GM18861 (cell line): ENCODE results near the gene ARHGDIB.

Experiments used
- ATAC-seq: cut with Tn5 transposase; IDR thresholded peaks from one replicate; pipeline ENCODE4 v1.9.1; 2021; ENCODE audit not compliant: unreplicated experiment

ARHGDIB gene

DNA sequence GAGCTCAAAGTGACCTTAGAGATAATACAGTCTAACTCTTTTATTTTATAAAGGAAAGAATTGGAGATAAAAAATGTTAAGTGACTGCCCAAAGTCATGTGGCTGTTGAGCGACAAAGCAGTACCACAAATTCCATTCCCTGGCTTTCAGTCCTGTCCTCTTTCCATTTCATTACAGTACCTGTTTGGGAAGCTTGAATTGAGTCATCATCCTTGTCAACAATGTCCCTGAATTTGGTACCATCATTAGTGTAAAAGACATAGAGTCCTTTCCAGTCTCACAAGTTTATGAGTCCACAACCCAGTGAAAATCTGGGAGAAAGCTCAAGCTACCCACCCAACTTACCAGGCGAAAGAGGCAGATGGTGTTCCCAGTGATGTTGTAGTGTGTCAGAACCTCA is 26.9 kb downstream of the ARHGDIB start:
- no peak for ATAC-seq

DNA sequence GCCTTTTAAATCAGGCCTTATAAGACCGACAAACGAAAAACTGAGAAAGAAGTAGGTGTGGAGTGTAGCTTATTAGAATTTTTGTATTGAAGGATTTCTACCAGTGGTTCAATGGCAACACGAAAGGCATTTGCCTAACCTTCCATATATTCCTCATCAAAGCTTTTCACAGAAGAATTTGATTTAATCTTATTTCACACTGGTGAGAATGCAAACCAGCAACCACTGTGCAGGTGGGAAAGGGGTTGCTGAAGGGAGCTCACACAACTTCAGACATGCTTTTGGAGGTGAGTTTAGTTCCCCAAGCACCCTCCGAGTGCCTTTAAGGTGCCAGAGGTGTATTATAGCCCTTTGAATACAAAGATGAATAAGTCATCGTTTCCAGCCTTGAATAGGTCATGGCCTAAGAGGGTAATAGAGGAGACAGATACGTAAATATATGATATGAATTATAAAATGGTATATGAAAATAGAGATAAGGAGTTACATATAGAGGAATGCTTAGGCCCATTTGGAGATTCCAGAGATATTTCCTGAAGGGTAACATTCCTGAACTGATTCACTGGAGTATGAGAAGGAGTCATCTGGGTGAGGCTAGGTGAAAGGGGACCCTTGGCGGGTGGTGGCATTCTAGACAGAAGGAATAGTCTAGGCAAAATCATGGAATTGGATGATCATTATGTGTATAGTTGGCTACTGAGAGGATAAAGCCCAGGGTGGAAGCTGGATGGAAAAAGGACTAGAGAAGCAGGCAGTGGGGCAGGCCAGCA is 29.4 kb downstream of the ARHGDIB start:
- ATAC-seq = no peak

DNA sequence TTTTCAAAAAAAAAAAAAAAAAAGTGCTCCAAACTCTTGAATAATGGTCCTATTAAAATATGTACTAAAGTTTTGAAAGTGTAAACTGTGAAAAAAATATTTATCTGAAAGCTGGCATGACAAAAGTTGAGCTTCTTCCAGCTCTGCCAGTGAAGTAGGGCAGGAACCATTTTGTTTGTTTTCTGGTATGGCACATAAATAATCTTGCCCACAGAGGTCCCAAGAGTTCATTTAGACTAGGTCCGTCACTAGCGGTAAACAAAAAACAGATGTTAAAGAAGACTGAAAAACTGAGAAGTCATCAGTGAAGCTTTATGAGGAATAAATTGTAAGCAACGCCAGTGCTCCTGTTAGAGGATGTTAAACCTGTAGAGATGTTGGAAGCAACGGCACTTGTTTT is 30.0 kb downstream of the ARHGDIB start:
- ATAC-seq = no peak

DNA sequence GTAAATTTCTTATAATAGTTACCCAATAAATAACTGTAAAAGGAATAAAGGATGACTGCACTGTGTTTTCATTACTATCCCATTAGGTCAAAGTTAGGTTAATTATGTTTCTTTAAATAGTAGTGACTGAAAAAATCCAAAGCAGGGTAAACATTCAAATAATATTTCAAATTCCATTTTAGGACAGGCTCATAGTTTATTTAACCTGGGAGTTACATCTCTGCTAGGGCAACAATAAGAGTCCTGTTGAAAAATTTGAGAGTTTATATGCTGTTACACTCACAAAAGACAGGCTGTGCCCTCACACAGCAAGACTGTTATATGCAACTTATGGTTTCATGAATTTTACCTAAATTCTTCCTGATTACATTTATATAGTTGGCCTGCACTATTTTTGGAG is 31.1 kb downstream of the ARHGDIB start:
- ATAC-seq = no peak

DNA sequence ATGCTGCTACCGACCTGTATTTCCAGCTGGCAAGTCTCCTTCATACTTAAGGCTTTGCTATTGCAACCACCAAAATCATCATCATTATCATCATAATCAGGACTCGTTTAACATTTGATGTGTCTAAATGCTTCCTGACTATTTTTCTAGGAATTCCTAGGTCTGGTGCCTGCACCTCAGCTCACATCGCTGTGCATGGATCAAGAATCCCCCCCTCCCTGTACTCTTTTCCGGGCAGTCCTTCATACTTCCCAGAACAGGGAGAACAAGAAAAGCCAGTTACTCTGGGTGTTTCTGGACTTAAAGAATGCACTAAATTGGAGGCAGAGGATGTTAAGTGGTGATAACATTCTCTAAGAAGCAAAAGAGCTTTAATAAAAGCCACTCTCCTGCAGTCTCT is 32.5 kb downstream of the ARHGDIB start:
- ATAC-seq = no peak

DNA sequence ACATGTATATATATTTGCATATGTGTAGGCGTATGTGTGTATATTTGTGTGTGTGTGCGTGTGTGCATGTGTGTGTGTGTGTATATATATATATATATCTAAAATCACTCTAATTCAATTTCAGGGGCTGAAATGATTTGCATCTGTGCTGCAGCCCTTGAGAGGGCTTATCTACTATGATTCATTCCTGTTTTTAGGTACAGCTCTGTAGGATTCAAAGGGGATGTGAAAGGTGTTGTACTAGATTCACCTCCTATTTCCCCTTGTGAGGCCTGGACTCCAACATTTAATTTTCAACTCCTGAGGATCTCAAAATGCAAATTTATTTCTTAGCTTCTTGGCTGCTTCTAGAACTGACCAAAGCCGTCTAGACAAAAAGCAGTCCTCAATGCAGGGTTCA is 34.1 kb downstream of the ARHGDIB start:
- no peak for ATAC-seq

DNA sequence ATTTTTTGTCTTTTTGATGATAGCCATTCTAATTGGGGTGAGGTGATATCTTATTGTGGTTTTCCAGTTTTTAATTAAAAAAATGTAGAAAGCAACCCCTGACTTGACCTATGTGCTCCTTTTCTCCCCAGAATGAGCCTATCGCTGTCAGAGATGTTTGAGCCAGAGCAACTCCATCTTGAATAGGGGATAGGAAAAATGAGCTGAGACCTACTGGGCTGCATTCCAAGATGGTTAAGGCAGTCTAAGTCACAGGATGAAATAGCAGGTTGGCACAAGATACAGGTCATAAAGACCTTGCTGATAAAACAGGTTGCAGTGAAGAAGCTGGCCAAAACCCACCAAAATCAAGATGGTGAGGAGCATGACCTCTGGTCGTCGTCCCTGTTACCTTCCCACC is 36.9 kb downstream of the ARHGDIB start:
- ATAC-seq = no peak

DNA sequence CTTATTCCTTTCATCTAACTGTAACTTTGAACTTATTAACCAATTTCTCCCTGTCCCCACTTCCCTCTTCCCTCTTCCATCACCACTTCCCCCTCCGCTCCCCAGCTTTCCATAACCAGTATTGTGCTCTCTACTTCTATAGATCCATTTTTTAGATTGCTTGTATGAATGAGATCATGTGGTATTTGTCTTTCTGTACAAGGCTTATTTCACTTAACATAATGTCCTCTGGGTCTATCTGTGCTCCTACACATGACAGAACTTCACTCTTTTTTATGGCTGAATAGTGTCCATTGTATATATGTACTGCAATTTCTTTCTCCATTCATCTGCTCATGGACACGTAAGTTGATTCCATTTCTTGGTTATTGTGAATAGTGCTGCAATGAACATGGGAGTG is 37.5 kb downstream of the ARHGDIB start:
- no peak for ATAC-seq

DNA sequence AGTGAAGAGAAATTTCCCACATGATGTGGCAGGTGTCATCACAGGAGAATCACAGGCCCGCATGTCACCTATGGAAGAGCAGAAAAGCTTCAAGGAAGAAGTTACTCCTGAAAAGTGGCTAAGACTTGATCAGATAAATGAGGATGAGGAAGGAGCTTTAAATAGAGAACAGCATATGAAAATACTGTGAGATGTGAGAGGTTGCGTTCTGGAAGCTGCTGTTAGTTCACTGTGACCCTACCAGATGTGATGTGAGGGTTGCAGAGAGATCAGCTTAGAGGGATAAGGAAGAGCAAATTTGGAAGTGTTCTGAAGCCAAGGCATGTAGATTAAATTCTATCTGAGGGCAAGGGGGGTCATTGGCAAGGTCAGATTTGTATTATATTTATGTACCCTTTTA is 40.2 kb downstream of the ARHGDIB start:
- no peak for ATAC-seq

DNA sequence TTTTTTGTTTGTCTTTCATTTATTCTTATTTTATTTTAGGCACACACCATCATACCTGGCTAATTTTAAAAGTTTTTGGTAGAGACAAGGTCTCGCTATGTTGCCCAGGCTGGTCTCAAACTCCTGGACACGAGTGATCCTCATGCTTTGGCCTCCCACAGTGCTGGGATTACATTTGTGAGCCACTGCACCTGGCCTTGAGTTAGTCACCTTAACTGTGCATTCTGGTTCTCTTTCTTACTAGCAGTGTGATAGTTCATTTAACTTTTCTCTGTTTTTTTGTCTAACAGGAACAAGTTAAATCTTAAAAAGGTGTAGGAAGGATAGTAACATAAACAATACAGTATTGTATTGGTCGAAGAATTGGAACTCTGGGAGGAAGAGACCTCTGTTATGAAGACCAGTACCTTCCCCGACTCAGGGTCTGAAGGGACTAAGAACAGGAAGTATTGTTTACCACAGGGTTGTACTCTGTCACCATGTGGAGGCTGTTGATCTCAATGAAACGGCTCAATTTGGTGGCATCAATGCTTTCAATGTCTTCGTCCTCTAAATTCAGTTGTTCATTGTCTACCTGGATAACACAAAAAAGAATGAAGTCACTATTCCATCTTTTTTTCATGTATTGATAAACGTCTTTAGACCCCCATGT is 40.8 kb downstream of the ARHGDIB start:
- no peak for ATAC-seq

DNA sequence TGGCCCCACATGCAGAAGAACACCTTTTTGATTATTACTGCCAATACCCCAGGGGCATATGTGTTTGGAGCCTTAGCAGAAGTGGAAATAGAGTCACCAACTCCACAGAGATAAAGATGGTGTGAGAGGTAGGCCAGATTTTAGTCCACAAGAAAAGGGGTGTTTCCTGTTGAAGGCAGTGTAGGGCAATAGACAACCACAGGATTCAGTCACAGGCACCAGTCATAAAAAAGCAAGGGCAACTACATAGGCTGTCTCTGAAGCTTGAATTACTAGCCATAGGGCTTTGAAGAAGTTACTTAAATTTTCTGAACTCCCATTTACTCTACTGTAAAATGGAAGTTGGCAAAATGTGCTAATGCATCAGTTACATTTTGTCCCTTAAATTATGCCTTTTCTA is 41.9 kb downstream of the ARHGDIB start:
- ATAC-seq = no peak

DNA sequence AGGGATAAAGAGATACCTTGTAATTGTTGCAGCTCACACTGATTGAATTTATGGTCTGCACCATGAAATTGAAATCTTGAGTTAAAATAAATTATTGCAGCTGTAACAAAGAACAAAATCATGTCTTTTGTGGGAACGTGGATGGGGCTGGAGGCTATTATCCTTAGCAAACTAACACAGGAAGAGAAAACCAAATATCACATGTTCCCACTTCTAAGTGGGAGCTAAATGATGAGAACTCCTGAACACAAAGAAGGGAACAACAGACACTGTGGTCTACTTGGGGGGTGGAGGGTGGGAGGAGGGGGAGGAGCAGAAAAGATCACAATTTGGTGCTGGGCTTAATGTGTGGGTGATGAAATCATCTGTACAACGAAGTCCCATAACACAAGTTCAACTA is 45.7 kb downstream of the ARHGDIB start:
- ATAC-seq = no peak

DNA sequence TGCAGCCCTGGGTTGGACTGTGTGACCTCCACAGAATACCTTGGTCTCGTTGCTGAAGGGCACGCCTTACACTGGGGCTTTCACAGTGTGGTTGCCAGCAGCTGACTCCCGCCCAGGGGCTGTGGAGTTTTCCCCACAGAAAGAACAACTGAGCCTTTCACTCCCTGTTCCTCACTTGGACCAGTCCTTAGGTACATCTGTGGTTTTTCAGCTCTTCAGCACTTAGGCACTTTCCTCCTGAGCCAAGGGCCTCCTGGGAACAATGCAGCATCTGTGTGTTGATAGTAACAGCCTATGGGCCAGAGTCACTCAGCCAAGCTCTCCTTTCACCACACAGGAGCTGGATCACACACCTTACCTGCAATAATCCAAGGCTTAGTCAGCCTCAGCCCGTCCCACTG is 48.0 kb downstream of the ARHGDIB start:
- ATAC-seq = no peak

DNA sequence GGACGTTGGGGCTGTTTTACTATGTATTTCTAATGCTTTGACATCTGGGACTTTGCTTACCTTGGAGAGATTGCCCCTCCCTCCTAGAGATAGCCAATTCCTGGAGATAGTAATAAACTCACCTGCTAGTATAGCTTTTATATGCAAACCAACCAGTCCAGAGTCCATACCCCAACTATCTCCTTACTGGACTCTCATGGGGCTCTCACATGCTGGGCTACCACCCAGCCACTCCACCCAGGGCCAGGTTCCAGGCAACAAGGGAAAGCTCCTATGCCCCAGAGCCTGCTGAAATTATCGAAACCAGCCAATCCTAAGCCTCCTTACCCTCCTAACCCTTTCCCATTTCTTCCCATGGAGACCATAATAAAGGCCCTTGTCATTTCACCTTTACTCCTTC is 50.3 kb downstream of the ARHGDIB start:
- ATAC-seq = no peak

DNA sequence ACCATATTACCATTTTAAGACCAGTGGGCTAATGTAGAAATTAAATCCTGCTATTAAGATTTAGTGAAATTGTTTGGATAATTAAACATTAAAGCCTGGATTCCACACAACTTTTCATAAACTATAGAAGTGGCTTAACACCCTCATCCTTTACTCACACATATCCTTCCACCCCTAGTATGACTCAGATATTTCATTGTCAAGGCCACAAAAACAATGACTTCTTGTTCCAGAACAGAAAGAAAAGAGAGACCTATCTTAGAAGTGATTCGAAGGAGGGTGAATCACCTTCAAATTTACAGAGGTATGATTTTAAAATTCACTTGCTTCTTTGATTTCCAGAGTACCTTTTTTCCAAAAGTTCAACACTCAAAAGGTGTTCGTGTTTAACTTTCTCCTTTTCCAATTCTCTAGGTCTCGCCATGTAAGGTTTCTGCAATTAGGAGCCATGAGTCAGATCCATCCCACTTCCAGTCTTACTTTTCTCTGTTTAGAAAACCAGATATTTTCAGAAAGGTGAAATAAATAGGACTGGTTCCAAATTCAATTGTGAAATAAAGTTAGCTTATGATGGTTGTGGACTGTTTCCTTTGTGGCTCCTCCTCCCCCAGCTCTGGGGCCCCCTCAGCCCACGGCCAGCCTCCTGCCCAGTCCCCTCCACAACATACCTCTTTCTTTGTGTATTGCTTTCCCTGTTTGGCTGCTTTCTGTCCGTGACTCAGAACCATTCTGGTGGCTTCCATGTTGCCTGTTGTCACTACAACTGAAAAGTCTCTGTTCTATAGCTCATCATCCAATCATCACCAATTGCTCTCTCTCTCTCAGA is 51.1 kb downstream of the ARHGDIB start:
- no peak for ATAC-seq

DNA sequence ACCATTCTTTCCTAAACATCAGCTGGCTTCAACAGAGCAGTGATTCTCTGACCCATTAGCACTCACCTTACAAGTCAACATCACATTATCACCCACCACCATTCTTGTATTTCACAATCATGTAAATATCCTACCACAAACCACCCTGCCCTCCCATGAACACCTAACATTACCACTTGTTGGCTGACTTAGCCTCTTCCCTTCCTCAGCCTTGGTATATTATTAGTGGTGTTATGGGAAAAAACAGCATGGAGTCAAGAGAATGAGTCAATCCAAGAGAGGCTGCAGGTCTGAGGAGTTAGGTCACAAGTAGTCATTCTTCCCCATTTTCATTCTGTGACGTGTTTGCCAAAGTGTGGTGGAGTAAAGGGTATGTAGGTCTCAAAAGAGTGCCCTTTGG is 53.4 kb downstream of the ARHGDIB start:
- no peak for ATAC-seq

DNA sequence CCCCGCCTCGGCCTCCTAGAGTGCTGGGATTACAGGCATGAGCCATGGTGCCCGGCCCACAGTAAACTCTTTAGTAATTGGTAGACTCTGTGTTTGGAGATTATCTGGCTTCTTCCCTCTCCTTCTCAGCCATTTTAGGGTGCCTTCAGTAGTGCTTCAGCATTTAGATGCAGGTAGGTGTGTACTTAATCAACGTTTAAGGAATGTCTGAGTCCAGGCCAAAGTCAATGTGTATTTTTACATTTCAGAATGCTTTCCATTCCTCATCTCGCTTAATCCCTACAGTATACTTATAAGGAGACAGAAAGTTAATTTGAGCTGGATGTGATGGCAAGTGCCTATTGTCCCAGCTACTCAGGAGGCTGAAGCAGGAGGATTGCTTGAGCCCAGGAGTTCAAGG is 55.3 kb downstream of the ARHGDIB start:
- ATAC-seq = no peak

DNA sequence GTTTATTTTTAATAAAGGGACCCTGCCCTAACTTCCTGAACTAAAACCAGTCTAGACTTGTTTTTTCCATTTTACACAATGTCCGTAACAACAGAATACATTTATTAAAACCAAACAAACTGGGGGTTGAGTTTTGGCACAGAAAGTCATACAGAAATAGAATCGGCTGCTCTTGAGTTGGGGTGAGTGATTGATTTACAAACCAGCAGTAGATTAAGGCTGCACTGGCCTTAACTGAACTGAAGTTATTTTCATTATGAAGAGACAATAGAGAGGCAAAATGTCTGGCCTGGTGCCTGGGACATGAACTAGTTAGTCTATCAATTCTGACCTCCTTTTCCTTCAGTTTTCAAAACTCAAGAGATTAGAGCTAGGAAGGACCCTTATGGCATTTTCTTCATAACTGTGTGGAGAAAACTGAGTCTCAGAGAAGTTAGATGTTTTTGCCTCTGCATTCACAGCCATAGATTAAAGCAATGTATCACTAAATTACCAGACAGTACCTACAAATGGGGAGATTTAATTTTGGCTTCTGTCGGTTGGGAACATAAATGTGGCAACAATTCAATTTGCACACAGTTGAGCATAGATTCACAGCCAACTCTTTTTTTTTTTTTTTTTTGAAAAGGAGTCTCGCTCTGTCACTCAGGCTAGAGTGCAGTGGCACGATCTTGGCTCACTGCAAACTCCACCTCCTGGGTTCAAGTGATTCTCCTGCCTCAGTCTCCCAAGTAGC is 56.0 kb downstream of the ARHGDIB start:
- no peak for ATAC-seq

DNA sequence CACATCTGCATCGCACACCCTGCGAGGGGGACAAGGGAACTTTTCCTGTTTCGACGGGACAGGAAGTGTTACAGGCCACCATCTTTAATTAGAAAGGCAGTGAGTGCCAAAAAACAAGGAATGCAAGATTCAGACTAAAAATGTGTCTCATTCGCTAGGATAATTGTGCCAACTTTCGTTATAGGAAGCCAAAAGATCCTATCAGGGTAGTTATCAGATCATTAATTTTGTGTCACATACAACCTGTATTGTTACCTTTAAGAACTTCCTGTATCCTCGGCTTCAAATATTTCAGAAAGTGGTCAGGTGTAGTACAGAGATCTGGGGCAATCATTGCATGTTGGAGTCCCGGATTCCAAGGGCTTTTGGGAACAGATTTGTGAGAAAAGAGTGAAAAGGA is 56.5 kb downstream of the ARHGDIB start:
- no peak for ATAC-seq

DNA sequence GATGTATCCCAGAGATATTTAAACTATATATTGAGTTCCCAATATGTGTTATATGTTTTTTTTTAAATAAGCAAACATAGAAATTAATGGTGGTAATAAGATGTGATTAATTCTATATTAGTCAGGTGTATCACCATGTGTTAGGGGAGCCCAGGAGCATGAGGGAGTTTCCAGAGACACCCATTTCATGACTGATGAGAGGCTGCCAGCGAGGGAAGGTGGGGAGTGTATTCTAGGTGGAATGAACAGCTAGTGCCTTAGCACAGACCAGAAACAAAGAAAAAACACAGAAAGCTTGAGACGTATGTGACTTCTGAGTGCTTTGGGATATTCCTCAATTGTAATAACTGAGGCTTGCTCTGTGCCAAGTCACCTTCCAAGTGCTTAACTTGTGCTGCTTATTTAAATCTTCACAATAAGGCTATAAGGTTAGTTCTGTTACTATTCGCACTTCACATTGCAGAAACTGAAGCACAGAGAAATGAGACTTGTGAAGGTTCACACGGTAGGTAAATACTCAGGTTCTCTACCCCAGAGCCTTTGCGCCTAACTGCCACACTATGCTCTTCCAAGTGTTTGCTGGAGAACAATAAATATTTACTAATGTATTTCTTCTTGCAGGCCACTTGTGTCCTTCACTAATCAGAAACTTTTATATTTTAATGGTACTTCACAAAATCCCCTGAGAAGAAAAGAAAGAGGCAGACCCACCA is 57.9 kb downstream of the ARHGDIB start:
- no peak for ATAC-seq

DNA sequence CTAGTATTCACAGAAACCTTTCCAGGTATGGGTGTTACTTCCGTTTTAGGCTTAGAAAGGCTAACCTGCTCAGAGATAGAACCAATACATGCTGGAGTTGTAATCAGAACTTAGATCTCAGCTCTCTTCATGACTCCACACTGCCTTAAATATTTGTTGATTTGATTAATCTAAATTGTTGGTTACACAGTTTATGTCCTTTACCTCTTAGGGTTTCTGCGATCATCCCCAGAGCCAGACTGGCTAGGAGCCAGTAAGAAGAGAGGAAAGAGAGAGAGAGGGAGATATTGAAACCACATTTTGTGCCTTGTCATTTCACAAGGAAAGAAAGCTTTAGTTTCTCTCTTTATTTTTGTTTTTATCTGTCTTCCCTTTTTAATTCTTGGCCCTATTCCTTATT is 58.9 kb downstream of the ARHGDIB start:
- ATAC-seq = no peak
